ENCODE results near the gene METTL3.

The METTL3 gene

DNA sequence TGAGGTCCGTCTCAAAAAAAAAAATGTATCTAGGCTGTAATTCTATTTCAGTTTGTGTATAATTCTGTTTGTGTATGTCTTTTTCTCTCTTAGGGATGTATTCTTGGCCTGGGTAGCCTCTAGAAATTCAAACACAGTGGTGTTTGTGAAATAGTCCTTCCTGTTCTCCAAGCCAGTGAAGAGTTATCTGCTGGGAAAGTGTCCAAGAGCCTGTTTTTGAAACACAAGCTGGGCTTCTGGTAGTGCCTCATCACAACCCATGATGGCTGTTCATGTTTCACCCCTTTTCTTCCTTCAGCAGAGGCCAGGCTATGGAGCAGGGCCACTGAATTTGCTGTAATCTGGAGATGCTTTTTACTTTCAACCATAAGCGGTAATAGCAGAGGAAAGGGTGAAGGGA is 14.7 kb downstream of the METTL3 start:
- no peak overlapping the region for H3K27ac ChIP-seq
- no peak overlapping the region for H3K4me3 ChIP-seq

- Histone ChIP-seq H3K4me3 (no peak overlapping the region), H3K27ac (no peak overlapping the region)
Measured at GRCh38 chr14:21494902-21495762, 16.0 kb downstream of the METTL3 start.

- H3K4me3 ChIP-seq = no peak overlapping the region
- H3K27ac ChIP-seq = no peak overlapping the region
Measured at GRCh38 chr14:21486640-21487087, 24.5 kb downstream of the METTL3 start.

DNA sequence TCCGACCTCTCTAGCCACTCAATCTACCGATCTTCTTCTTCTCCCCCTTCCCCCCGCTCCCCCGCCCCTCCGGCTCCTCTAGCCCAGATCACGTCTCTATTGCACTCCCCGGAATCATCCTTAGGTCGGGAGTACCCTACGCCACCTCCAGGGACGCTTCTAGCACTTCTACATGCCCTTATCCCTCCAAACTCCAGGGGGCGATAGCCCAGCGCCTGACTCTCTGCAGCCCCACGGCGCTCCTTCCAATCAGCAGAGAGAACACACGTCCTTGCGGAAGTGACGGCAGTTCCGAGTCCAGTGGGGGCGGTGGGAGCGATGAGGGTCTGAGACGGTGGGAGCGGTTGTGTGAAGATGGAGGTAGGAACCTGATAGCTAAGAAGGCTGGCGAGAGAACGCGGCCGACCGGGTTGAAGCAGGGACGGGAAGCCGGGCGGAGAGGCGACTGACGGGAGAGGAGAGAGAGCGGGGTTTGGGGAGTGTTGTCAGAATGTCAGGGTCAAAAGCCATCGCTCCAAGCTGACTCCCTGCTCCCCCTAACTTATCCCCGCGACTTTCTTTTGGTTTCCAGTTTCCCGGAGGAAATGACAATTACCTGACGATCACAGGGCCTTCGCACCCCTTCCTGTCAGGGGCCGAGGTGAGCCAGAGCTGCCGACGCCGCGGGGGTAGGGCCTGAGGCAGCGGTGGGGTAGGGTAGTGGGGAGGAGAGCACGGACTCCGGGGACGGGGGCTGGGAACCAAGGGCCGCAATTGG is 34.0 kb downstream of the METTL3 start, which contains the start of the genes RAB2B and TOX4:
TSS of gene RAB2B (minus strand) at position 35 of the 757 bp plus-strand sequence. CDS start 87 bp downstream, outside the sequence.
TSS of gene TOX4 (plus strand) at position 271 of the 757 bp plus-strand sequence. CDS start at position 355, 84 bp downstream.
- H3K27ac ChIP-seq = peak within 1 kb of the TSS; percentile 69 to 94 (median 90)
- peak within 1 kb of the TSS; percentile 54 to 96 (median 67) for H3K4me3 ChIP-seq

GRCh38 chr14:21476523-21476924 is 34.6 kb downstream of the METTL3 start:
- peak overlapping the region in 20 of 21 experiments; percentile 69 to 94 (median 90) for H3K27ac ChIP-seq
- peak overlapping the region; percentile 54 to 96 (median 67) for H3K4me3 ChIP-seq

GRCh38 chr14:21475767-21476522 is 35.2 kb downstream of the METTL3 start:
- Histone ChIP-seq H3K4me3 (peak overlapping the region; percentile 54 to 96 (median 67)), H3K27ac (peak overlapping the region in 20 of 21 experiments; percentile 69 to 94 (median 90))

GRCh38 chr14:21467616-21468015 is 43.5 kb downstream of the METTL3 start:
- H3K4me3 ChIP-seq = no peak overlapping the region
- H3K27ac ChIP-seq = no peak overlapping the region

GRCh38 chr14:21455912-21456667 is 55.0 kb downstream of the METTL3 start, which contains the start of gene CHD8:
Gene CHD8, minus strand, starts transcription at chr14:21456123. Its CDS starts 24,480 bp downstream, at chr14:21431643.
- H3K4me3 ChIP-seq = peak within 1 kb of the TSS; percentile 48 to 86 (median 70)
- peak within 1 kb of the TSS in 20 of 21 experiments; percentile 86 to 98 (median 96) for H3K27ac ChIP-seq

- peak overlapping the region; percentile 48 to 86 (median 70) for H3K4me3 ChIP-seq
- peak overlapping the region in 20 of 21 experiments; percentile 76 to 98 (median 94) for H3K27ac ChIP-seq
Measured at GRCh38 chr14:21455592-21455911, 55.6 kb downstream of the METTL3 start.

GRCh38 chr14:21454843-21455544 is 56.1 kb downstream of the METTL3 start:
- peak overlapping the region in 20 of 21 experiments; percentile 76 to 98 (median 94) for H3K27ac ChIP-seq

GRCh38 chr14:21449899-21450216 is 61.3 kb downstream of the METTL3 start:
- H3K27ac ChIP-seq = no peak overlapping the region
- H3K4me3 ChIP-seq = no peak overlapping the region

More at GRCh38 chr14:21454843-21455544, 56.1 kb downstream of the METTL3 start:
- H3K4me3 ChIP-seq = peak overlapping the region; percentile 48 to 86 (median 70)
